PC-3 (cell line): ENCODE data around the gene KISS1R. TPM values are rescaled to one million over a fixed set of nuclear protein-coding genes. Genes with fewer than 3 reads are reported as not detected.

Experiments used
- ATAC-seq: fragments of 200-7000 bp; cut with Tn5 transposase; 2 replicates; pipeline ENCODE4 v1.9.1; 2020; ENCODE audit warnings: mild to moderate bottlenecking, moderate library complexity
- BruUV-seq: library from RNA; stranded (reverse); fragments of 400-500 nt; replicated peaks from 2 replicates; lab custom pipeline; 2021; lab: Mats Ljungman, UMichigan
- CTCF ChIA-PET: fragments of 300-600 bp; sonication (Branson Sonifier 250); formaldehyde crosslinking; loops from one replicate; lab custom pipeline; 2022; ENCODE audit warnings: antibody characterized with exemption; lab: Charles Lee
- POLR2A ChIA-PET: fragments of 300-600 bp; sonication (Branson Sonifier 250); formaldehyde crosslinking; loops from one replicate; lab custom pipeline; 2022; ENCODE audit warnings: antibody characterized with exemption; ENCODE audit not compliant: unreplicated experiment; lab: Charles Lee
- DNase-seq: peaks from one replicate; pipeline ENCODE4 v3.0.0-alpha.2; 2015
- H2AFZ ChIP-seq: fragments of 300-600 bp; sonication (generic); 2 replicates; pipeline ENCODE4 v1.6.0; 2016; ENCODE audit warnings: antibody characterized with exemption, low read length
- H3F3A ChIP-seq: fragments of 300-600 bp; sonication (generic); one replicate; pipeline ENCODE4 v1.6.0; 2017; ENCODE audit warnings: antibody characterized with exemption, low read length, control low read depth, mild to moderate bottlenecking; ENCODE audit not compliant: unreplicated experiment
- H3K27ac ChIP-seq: fragments of 300-600 bp; sonication (generic); 2 replicates; pipeline ENCODE4 v1.5.1; 2016; ENCODE audit warnings: mild to moderate bottlenecking, low read length
- H3K27me3 ChIP-seq: fragments of 300-600 bp; sonication (generic); 2 replicates; pipeline ENCODE4 v1.6.1; 2016; ENCODE audit warnings: low read length, mixed read lengths
- H3K36me3 ChIP-seq: fragments of 300-600 bp; sonication (generic); 2 replicates; pipeline ENCODE4 v1.6.1; 2016; ENCODE audit warnings: low read depth, mixed run types, low read length, mixed read lengths
- H3K4me1 ChIP-seq: fragments of 300-600 bp; sonication (generic); 2 replicates; pipeline ENCODE4 v1.5.1; 2016; ENCODE audit warnings: low read length; ENCODE audit not compliant: insufficient read depth
- H3K4me2 ChIP-seq: fragments of 300-600 bp; sonication (generic); 2 replicates; pipeline ENCODE4 v1.6.0; 2016; ENCODE audit warnings: low read length
- H3K4me3 ChIP-seq: fragments of 300-600 bp; sonication (generic); 2 replicates; pipeline ENCODE4 v1.5.1; 2016; ENCODE audit warnings: mild to moderate bottlenecking, low read length, mixed read lengths
- H3K79me2 ChIP-seq: fragments of 300-600 bp; sonication (generic); 2 replicates; pipeline ENCODE4 v1.6.1; 2017; ENCODE audit warnings: low read length, mixed read lengths
- H3K9ac ChIP-seq: fragments of 300-600 bp; sonication (generic); 2 replicates; pipeline ENCODE4 v1.6.0; 2016; ENCODE audit warnings: mild to moderate bottlenecking, low read length
- H3K9me2 ChIP-seq: fragments of 300-600 bp; sonication (generic); replicated peaks from 2 replicates; pipeline ENCODE4 v1.6.1; 2016; ENCODE audit warnings: mixed run types, low read length, mixed read lengths
- H3K9me3 ChIP-seq: fragments of 300-600 bp; sonication (generic); 2 replicates; pipeline ENCODE4 v1.6.1; 2016; ENCODE audit warnings: low read length, mixed read lengths
- H4K20me1 ChIP-seq: fragments of 300-600 bp; sonication (generic); 2 replicates; pipeline ENCODE4 v1.6.1; 2016; ENCODE audit warnings: low read length, mixed read lengths
- CTCF ChIP-seq: fragments of 300-600 bp; sonication (generic); conservative IDR thresholded peaks from 2 replicates; pipeline ENCODE4 v1.5.1; 2017; ENCODE audit warnings: antibody characterized with exemption, low read depth, mild to moderate bottlenecking, low read length
- EZH2 ChIP-seq: fragments of 300-600 bp; sonication (generic); IDR thresholded peaks from one replicate; pipeline ENCODE4 v1.6.1; 2017; ENCODE audit warnings: antibody characterized with exemption, mild to moderate bottlenecking, low read length; ENCODE audit not compliant: unreplicated experiment
- EZH2phosphoT487 ChIP-seq: fragments of 300-600 bp; sonication (generic); IDR thresholded peaks from 2 replicates; pipeline ENCODE4 v1.6.1; 2018; ENCODE audit warnings: mild to moderate bottlenecking, antibody characterized with exemption, low read length, borderline replicate concordance
- intact Hi-C: fragments of 100-400 bp; cut with micrococcal nuclease; formaldehyde crosslinking; loops from 2 replicates; pipeline ENCODE4 v1.9.0; 2023
- total RNA-seq: library from RNA; depleted of rRNA; stranded (reverse); fragments of >200 nt; gene quantifications from 2 replicates; pipeline ENCODE4 v1.2.3, GENCODE V29; 2014

Gene KISS1R
- total RNA-seq, 1 experiment from 2014 or later, result 3.9 TPM

DNA sequence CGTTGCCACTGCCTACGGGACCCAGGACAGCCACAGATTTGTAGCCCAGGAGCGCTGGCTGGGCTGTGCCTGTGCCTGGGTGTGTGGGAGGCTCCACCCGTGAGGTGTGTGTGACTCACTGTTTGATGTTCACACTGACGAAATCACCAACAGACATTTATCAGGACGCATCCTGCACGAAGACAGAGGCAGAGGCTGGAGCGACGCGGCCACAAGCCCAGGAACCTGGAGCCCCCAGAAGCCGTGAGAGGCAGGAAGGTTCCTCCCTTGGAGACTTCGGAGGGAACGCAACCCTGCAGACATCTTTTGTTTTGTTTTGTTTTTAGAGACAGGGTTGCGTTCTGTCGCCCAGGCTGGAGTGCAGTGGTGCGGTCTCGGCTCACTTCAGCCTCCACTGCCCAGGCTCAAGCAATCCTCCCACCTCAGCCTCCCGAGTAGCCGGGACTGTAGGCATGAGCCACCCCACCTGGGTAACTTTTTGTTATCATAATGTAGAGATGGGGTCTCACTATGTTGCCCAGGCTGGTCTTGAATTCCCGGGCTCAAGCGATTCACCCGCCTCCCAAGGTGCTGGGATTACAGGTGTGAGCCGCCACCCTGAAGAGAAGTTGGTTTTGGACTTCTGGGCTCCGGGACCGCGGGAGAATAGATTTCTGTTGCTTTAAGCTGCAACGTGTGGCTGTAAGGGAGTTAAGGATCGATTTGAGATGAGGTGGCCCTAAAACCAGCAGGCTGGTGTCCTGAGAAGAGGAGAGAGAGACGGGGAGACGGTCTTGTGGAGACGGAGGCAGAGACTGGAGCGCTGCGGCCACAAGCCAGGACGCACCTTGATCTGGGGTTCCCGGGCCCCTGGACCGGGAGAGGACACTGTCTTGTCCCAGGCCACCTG is 42.1 kb downstream of the KISS1R start:
- H3K36me3 ChIP-seq, result no peaks in the 10 kb centered on the region
- intact Hi-C loops, result no loop called here
- no peak overlapping the region for H2AFZ ChIP-seq
- H3F3A ChIP-seq, result no peaks in the 10 kb centered on the region
- H3K9me3 ChIP-seq, result no peaks in the 10 kb centered on the region
- TF ChIP-seq CTCF (no peak), EZH2 (no peak)
- H3K79me2 ChIP-seq, result no peaks in the 10 kb centered on the region
- CTCF ChIA-PET, result no interaction called here
- DNase-seq, result peak; percentile 76
- no peak overlapping the region for H3K9ac ChIP-seq
- ATAC-seq, result peak; percentile 97
- peak overlapping the region; percentile 37; the same call in 1 of the 2 replicates for H3K4me2 ChIP-seq
- H3K9me2 ChIP-seq, result no peaks in the 10 kb centered on the region
- no peaks in the 10 kb centered on the region for H4K20me1 ChIP-seq
- POLR2A ChIA-PET, result interaction anchor here (0.7 kb wide), 1 partner anchor 25 kb away, joined by 3 read pairs; the partner anchor contains the start of gene WDR18
- no TSS peak for BruUV-seq
- no peaks in the 10 kb centered on the region for H3K27me3 ChIP-seq
- H3K27ac ChIP-seq, result no peak overlapping the region
- peaks cover 14% of the 10 kb centered on the region; the same call in 1 of the 2 replicates for H3K4me1 ChIP-seq
- H3K4me3 ChIP-seq, result no peak overlapping the region

GRCh38 chr19:960020-960419 is 42.9 kb downstream of the KISS1R start:
- H4K20me1 ChIP-seq, result no peaks in the 10 kb centered on the region
- no peaks in the 10 kb centered on the region for H3K27me3 ChIP-seq
- H3K36me3 ChIP-seq, result no peaks in the 10 kb centered on the region
- ATAC-seq (no peak), DNase-seq (no peak)
- H3K79me2 ChIP-seq, result no peaks in the 10 kb centered on the region
- ChIA-PET POLR2A (interaction anchor here (0.7 kb wide), 1 partner anchor 24 kb away, joined by 3 read pairs; the partner anchor contains the start of gene WDR18), CTCF (no interaction called here)
- H3K27ac ChIP-seq, result no peak overlapping the region
- H3F3A ChIP-seq, result no peaks in the 10 kb centered on the region
- no peaks in the 10 kb centered on the region for H3K9me3 ChIP-seq
- no peaks in the 10 kb centered on the region for H3K9me2 ChIP-seq
- no peak for TF ChIP-seq EZH2
- TF ChIP-seq CTCF, result no peak
- TF ChIP-seq EZH2phosphoT487, result no peak
- H3K4me3 ChIP-seq, result no peak overlapping the region
- H3K4me1 ChIP-seq, result peaks cover 14% of the 10 kb centered on the region; the same call in 1 of the 2 replicates
- no peak overlapping the region for H3K4me2 ChIP-seq
- no TSS peak for BruUV-seq
- H2AFZ ChIP-seq, result no peak overlapping the region
- intact Hi-C loops, result no loop called here
- no peak overlapping the region for H3K9ac ChIP-seq

DNA sequence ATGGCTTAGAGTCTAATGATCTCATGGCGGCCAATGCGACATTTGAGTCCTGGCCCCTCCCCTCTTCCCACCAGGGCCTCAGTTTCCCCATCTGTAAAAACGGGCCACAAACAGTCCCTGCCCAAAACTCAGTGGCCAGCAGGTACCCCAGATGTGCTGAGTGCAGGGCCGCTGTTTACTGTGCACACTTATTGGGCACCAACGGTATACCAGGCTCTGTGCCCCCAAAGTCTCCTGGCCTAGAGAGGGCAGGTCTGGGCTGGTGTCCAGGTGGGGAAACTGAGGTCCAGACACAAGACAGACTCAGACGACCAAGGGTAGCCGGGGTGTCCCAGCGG is 43.4 kb downstream of the KISS1R start:
- CTCF ChIA-PET, result no interaction called here
- no peak for ATAC-seq
- H3K36me3 ChIP-seq, result no peaks in the 10 kb centered on the region
- H3K9ac ChIP-seq, result no peak overlapping the region
- no TSS peak for BruUV-seq
- H3K9me3 ChIP-seq, result no peaks in the 10 kb centered on the region
- no peak for TF ChIP-seq EZH2phosphoT487
- no peak for TF ChIP-seq CTCF
- TF ChIP-seq EZH2, result no peak
- H3K4me1 ChIP-seq, result peaks cover 14% of the 10 kb centered on the region; the same call in 1 of the 2 replicates
- POLR2A ChIA-PET, result no interaction called here
- no peaks in the 10 kb centered on the region for H3K79me2 ChIP-seq
- DNase-seq, result no peak
- no peak overlapping the region for H2AFZ ChIP-seq
- intact Hi-C loops, result no loop called here
- no peak overlapping the region for H3K4me3 ChIP-seq
- no peaks in the 10 kb centered on the region for H3K9me2 ChIP-seq
- H3F3A ChIP-seq, result no peaks in the 10 kb centered on the region
- H3K4me2 ChIP-seq, result no peak overlapping the region
- H4K20me1 ChIP-seq, result no peaks in the 10 kb centered on the region
- H3K27ac ChIP-seq, result no peak overlapping the region
- H3K27me3 ChIP-seq, result no peaks in the 10 kb centered on the region
